HepG2 (cell line): Measurements from ENCODE around the gene CEACAM16. TPM values are rescaled to one million over a fixed set of nuclear protein-coding genes. Genes with fewer than 3 reads are reported as not detected.
A peak's percentile ranks its signal among the peaks of the same experiment; 100 is the strongest.

Experiments used
- JDP2 ChIP-seq: sonication (generic); formaldehyde crosslinking; IDR thresholded peaks from 2 replicates; pipeline ENCODE4 v1.8.1; 2022; ENCODE audit warnings: missing genetic modification reagents, borderline replicate concordance
- MAF1 ChIP-seq: sonication (generic); formaldehyde crosslinking; IDR thresholded peaks from 2 replicates; pipeline ENCODE4 v1.5.0; 2020; ENCODE audit warnings: missing genetic modification reagents, borderline replicate concordance
- MED1 ChIP-seq: sonication (generic); formaldehyde crosslinking; IDR thresholded peaks from 2 replicates; pipeline ENCODE4 v1.4.0; 2020; ENCODE audit warnings: missing genetic modification reagents
- PATZ1 ChIP-seq: sonication (generic); formaldehyde crosslinking; IDR thresholded peaks from 2 replicates; pipeline ENCODE4 v1.4.0; 2020; ENCODE audit warnings: missing genetic modification reagents
- RARA ChIP-seq: IDR thresholded peaks from 2 replicates; pipeline ENCODE4 v1.6.1; 2016; ENCODE audit warnings: missing genetic modification reagents, missing compliant biosample characterization
- SKI ChIP-seq: fragments of 450-650 bp; IDR thresholded peaks from one replicate; pipeline ENCODE4 v1.6.1; 2018; ENCODE audit warnings: mild to moderate bottlenecking; ENCODE audit not compliant: partially characterized antibody
- TEAD3 ChIP-seq: optimal IDR thresholded peaks from 2 replicates; pipeline ENCODE3; 2016; ENCODE audit warnings: borderline replicate concordance
- U2AF1 ChIP-seq: fragments of 200-400 bp; formaldehyde crosslinking; optimal IDR thresholded peaks from 2 replicates; pipeline ENCODE3; 2017; ENCODE audit warnings: mild to moderate bottlenecking, low read depth, low read length
- XBP1 ChIP-seq: sonication (generic); formaldehyde crosslinking; IDR thresholded peaks from 2 replicates; pipeline ENCODE4 v1.5.0; 2020; ENCODE audit warnings: missing genetic modification reagents
- ZEB1 ChIP-seq: IDR thresholded peaks from 2 replicates; pipeline ENCODE4 v1.6.1; 2012; ENCODE audit warnings: mild to moderate bottlenecking, low read depth, inconsistent platforms; ENCODE audit not compliant: insufficient replicate concordance
- ZNF101 ChIP-seq: sonication (generic); formaldehyde crosslinking; IDR thresholded peaks from 2 replicates; pipeline ENCODE4 v1.4.0; 2020; ENCODE audit warnings: mild to moderate bottlenecking, low read depth, missing genetic modification reagents, borderline replicate concordance
- ZNF496 ChIP-seq: sonication (generic); formaldehyde crosslinking; IDR thresholded peaks from 2 replicates; pipeline ENCODE4 v1.8.1; 2023; ENCODE audit warnings: mild to moderate bottlenecking, moderate library complexity, missing genetic modification reagents; ENCODE audit not compliant: insufficient replicate concordance
- polyA plus RNA-seq, 8 experiments: library from polyadenylated mRNA; depleted of rRNA in 3 of 8; stranded (reverse) in 7 of 8; unstranded in 1 of 8; fragments of >200 nt; fragmentation: Illumina TruSeq in 4 of 8; extraction: Trizol in 4 of 8; gene quantifications; 2 replicates each; pipeline versions ENCODE4 v1.2.1 to v1.2.3, GENCODE V29; 2011 to 2016; ENCODE audit warnings: low read depth in 4 of 8, missing spikeins in 1 of 8, mixed read lengths in 1 of 8; ENCODE audit not compliant: insufficient read depth in 1 of 8
- total RNA-seq, 5 experiments: library from RNA; depleted of rRNA; stranded (reverse); fragments of >200 nt; fragmentation: Illumina TruSeq; extraction: Trizol; gene quantifications; 2 replicates each; pipeline ENCODE4 v1.2.3, GENCODE V29; 2016; ENCODE audit warnings: low read depth in 1 of 5
- TF ChIP-seq, protein P1 (sequence below): sonication (generic); formaldehyde crosslinking; IDR thresholded peaks from 2 replicates; pipeline ENCODE4 v1.4.0; 2020; ENCODE audit warnings: missing genetic modification reagents, borderline replicate concordance
- TF ChIP-seq, protein P2 (sequence below): sonication (generic); formaldehyde crosslinking; IDR thresholded peaks from 2 replicates; pipeline ENCODE4 v1.9.0; 2021; ENCODE audit warnings: missing genetic modification reagents, borderline replicate concordance
- TF ChIP-seq, protein P3 (sequence below): fragments of 450-650 bp; IDR thresholded peaks from 2 replicates; pipeline ENCODE4 v1.6.1; 2016
- TF ChIP-seq, protein P4 (sequence below): sonication (generic); formaldehyde crosslinking; IDR thresholded peaks from 2 replicates; pipeline ENCODE4 v1.5.1; 2020; ENCODE audit warnings: missing genetic modification reagents, mild to moderate bottlenecking, borderline replicate concordance

CEACAM16 gene
- total and polyA plus RNA-seq, 2 of the 13 experiments (the other 11 are each of a cell fraction or from before 2014, with no cell fraction given): not detected

- TF ChIP-seq, protein P1, sequence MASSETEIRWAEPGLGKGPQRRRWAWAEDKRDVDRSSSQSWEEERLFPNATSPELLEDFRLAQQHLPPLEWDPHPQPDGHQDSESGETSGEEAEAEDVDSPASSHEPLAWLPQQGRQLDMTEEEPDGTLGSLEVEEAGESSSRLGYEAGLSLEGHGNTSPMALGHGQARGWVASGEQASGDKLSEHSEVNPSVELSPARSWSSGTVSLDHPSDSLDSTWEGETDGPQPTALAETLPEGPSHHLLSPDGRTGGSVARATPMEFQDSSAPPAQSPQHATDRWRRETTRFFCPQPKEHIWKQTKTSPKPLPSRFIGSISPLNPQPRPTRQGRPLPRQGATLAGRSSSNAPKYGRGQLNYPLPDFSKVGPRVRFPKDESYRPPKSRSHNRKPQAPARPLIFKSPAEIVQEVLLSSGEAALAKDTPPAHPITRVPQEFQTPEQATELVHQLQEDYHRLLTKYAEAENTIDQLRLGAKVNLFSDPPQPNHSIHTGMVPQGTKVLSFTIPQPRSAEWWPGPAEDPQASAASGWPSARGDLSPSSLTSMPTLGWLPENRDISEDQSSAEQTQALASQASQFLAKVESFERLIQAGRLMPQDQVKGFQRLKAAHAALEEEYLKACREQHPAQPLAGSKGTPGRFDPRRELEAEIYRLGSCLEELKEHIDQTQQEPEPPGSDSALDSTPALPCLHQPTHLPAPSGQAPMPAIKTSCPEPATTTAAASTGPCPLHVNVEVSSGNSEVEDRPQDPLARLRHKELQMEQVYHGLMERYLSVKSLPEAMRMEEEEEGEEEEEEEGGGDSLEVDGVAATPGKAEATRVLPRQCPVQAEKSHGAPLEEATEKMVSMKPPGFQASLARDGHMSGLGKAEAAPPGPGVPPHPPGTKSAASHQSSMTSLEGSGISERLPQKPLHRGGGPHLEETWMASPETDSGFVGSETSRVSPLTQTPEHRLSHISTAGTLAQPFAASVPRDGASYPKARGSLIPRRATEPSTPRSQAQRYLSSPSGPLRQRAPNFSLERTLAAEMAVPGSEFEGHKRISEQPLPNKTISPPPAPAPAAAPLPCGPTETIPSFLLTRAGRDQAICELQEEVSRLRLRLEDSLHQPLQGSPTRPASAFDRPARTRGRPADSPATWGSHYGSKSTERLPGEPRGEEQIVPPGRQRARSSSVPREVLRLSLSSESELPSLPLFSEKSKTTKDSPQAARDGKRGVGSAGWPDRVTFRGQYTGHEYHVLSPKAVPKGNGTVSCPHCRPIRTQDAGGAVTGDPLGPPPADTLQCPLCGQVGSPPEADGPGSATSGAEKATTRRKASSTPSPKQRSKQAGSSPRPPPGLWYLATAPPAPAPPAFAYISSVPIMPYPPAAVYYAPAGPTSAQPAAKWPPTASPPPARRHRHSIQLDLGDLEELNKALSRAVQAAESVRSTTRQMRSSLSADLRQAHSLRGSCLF (CRISPR knock-in tag): no peak
- TF ChIP-seq TEAD3 (CRISPR knock-in tag) (peak; percentile 25), MED1 (0 out of 2 replicates have a peak, but pooled peaks have one; percentile 7), ZNF101 (no peak), PATZ1 (CRISPR knock-in tag) (peak; percentile 55), ZEB1 (peak; percentile 43), ZNF496 (CRISPR knock-in tag) (no peak), JDP2 (no peak), U2AF1 (no peak), MAF1 (CRISPR knock-in tag) (no peak), XBP1 (CRISPR knock-in tag) (no peak), RARA (CRISPR knock-in tag) (no peak; the same call in 1 of the 2 replicates), SKI (no peak)
- TF ChIP-seq, protein P2, sequence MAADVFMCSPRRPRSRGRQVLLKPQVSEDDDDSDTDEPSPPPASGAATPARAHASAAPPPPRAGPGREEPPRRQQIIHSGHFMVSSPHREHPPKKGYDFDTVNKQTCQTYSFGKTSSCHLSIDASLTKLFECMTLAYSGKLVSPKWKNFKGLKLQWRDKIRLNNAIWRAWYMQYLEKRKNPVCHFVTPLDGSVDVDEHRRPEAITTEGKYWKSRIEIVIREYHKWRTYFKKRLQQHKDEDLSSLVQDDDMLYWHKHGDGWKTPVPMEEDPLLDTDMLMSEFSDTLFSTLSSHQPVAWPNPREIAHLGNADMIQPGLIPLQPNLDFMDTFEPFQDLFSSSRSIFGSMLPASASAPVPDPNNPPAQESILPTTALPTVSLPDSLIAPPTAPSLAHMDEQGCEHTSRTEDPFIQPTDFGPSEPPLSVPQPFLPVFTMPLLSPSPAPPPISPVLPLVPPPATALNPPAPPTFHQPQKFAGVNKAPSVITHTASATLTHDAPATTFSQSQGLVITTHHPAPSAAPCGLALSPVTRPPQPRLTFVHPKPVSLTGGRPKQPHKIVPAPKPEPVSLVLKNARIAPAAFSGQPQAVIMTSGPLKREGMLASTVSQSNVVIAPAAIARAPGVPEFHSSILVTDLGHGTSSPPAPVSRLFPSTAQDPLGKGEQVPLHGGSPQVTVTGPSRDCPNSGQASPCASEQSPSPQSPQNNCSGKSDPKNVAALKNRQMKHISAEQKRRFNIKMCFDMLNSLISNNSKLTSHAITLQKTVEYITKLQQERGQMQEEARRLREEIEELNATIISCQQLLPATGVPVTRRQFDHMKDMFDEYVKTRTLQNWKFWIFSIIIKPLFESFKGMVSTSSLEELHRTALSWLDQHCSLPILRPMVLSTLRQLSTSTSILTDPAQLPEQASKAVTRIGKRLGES (CRISPR knock-in tag): no peak
- TF ChIP-seq, protein P3, sequence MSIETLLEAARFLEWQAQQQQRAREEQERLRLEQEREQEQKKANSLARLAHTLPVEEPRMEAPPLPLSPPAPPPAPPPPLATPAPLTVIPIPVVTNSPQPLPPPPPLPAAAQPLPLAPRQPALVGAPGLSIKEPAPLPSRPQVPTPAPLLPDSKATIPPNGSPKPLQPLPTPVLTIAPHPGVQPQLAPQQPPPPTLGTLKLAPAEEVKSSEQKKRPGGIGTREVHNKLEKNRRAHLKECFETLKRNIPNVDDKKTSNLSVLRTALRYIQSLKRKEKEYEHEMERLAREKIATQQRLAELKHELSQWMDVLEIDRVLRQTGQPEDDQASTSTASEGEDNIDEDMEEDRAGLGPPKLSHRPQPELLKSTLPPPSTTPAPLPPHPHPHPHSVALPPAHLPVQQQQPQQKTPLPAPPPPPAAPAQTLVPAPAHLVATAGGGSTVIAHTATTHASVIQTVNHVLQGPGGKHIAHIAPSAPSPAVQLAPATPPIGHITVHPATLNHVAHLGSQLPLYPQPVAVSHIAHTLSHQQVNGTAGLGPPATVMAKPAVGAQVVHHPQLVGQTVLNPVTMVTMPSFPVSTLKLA: no peak
- TF ChIP-seq, protein P4, sequence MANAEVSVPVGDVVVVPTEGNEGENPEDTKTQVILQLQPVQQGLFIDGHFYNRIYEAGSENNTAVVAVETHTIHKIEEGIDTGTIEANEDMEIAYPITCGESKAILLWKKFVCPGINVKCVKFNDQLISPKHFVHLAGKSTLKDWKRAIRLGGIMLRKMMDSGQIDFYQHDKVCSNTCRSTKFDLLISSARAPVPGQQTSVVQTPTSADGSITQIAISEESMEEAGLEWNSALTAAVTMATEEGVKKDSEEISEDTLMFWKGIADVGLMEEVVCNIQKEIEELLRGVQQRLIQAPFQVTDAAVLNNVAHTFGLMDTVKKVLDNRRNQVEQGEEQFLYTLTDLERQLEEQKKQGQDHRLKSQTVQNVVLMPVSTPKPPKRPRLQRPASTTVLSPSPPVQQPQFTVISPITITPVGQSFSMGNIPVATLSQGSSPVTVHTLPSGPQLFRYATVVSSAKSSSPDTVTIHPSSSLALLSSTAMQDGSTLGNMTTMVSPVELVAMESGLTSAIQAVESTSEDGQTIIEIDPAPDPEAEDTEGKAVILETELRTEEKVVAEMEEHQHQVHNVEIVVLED (CRISPR knock-in tag): no peak
Observed at GRCh38 chr19:44744871-44745332, 46.0 kb downstream of the CEACAM16 start (continued).
